NCI-H128 (cell line): ENCODE measurements around the gene C1orf21.

Experiments
- DNase-seq: peaks from one replicate; lab custom pipeline; 2025; ENCODE audit not compliant: unreplicated experiment; lab: John Stamatoyannopoulos, UW

Gene C1orf21

DNA sequence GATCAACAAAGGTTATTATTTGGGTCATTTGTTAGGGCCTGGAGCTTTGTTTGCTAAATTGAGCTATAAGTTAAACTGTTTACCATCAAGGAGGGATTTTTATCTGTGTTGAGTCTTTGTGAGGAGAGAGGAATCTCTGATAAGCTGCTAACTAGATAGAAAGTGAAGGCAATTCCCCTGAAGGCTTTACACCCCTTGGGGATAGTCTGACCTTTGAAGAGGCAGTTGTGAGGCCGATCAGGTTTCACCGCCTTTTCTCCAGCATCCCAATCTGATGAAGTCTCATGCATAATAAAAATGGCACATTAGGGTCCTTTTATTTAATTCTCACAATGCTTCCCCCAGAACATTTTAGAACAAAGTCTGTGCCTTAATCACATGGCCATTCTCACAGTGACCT lies 21.8 kb downstream of the C1orf21 start:
- no peak for DNase-seq

DNA sequence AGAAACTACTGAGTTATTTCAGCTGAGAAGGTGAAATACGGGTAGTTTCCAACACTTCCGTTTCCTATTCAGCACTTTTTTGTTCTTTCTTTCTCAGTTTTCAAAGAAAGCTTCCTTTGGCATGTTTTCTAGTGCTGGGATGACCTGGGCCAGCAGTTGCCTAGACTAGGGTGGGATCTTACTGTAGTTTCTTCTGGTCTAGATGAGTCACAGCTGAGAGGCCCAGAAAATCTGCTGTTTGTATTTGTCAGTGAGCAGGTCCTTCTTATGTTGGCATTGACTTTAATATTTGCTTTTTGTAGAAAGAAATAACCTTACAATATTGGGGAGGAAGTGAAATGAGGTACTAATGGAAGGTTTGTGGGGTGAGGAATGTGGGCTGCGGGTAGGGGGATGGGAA lies 22.2 kb downstream of the C1orf21 start:
- no peak for DNase-seq

DNA sequence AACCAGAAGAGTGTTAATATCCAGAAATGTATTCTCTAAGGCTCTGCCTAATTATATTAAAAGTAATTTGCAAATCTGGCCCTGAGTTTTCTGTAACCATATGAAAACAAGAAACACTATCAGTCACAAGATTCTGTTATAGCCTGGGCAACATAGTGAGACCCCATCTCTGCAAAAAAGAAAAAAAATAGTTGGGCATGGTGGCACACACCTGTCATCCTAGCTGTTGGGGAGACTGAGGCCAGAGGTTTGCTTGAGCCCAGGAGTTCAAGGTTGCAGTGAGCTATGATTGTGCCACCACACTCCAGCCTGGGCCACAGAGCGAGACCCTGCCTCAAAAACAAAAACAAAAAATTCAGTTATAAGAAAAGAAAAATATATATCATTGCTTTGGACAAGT lies 25.6 kb downstream of the C1orf21 start:
- DNase-seq: no peak

DNA sequence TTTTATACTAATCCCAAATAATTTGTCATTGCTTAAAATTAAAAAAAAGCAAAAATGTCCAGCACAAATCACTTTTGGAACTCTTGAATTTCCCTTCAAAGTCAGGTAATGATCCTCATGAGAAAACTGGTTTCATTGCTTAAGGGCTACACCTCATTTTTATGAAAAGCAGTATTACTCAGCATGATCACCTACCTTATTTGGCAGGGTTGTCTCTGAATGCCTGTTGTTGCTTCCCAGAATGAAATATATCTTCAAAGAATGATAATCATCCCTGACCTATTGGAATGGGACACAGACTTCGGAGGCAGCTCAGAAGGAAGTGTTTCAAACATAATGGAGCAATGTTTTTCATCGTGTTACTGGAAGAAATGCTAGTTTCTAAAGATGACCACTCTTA lies 29.7 kb downstream of the C1orf21 start:
- no peak for DNase-seq

DNA sequence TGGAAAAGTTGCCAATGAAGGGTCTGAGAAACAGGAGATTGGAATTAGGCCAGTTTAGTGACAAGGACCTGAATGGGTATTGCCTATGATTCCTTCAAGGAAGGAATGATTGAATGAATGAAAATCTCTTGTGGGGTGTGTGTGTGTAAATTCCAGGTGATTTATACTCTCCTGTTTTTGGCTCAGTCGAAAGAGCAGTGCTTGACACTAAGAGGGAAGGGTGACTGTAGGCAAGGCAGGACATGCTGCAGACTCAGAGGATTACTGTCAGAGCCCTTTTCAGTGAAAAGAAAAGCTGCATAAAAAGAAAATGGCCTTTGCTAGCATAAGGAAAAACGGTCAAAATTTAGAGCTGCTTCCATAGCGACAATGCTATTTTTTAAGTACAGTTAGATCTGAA lies 30.1 kb downstream of the C1orf21 start:
- DNase-seq: no peak

DNA sequence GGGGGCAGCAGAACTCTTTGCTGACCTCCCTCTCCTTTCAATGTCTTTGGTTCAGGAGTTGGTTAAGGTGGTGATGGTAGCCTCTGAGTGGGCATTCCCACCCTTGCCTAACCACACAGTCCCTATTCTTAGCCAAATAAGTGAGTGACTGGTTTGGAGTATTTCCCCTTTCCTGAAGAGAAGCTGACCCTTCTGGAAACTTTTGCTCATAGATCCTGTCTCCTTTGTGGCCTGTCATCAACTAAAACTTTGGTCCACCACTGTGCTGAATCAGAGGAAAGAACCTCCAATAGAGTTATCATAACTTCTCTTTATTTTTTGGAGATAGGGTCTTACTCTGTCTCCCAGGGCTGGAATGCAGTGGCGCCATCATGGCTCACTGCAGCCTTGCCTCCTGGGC lies 31.1 kb downstream of the C1orf21 start:
- no peak for DNase-seq

DNA sequence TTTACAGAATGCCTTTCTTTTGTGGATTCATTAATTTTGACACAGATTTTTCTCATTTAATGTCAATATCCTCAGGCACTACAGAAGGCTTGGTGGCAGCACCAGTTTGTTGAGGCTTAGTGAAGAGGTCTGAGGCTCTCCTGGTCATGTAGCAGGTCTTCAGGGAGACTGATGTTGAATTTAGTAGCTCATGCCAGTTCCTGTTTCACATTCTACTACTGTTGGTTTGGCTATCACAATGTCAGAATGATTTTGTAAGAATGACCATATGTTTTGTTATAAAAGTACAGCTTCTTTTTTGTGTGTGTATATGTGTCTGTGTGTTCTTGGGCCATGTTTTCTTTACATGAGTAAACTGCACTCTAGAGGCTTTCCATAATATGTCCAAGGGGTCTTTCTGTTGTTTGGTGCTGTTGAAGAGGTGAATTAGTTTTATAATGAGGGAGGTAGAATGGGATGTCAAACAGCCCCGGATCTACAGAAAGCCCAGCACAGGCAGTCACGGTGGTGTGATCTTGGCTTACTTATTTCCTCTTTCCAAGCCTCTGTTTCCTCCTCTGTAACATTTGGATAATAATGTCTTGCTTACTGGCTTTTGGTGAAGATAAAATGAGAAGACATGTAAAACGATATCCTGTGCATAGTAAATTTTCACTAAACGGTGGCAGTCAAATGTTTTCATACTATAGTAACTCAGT lies 32.0 kb downstream of the C1orf21 start:
- no peak for DNase-seq

DNA sequence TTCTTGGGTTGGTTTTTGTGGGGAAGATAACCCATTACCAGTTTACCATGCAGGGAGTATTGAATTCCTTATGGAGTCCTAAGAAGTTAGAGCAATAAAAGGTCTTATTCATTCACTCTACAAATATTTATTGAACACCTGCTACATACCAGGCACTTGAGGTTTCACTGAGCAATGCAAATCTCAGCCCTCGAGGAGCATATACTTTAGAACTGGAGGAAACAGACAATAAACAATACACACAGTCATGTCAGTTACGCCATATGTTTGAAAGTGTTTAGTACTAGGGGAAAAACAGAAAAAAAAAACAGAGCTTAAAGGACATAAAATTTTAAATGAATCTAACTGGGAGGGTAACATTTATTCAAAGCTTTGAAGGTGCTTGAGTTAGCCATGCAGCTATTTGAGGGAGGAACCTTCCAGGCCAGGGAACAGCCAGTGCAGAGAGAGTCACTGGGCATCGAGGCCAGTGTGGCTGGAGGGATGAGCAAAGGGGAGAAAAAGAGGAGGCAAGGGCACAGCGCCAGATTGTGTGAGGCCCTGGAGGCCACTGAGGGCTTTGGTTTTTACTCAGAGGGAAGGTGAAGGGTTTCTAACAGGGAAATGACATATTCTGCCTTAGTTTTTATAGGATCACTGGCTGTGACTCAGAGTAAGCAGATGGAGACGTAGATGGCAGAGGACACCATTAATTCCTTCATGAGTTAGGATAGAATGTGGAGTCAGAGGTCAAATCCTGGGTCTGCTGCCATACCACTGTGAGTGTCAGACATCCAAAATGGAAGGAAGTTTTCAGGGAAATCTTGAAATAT lies 32.7 kb downstream of the C1orf21 start:
- no peak for DNase-seq

DNA sequence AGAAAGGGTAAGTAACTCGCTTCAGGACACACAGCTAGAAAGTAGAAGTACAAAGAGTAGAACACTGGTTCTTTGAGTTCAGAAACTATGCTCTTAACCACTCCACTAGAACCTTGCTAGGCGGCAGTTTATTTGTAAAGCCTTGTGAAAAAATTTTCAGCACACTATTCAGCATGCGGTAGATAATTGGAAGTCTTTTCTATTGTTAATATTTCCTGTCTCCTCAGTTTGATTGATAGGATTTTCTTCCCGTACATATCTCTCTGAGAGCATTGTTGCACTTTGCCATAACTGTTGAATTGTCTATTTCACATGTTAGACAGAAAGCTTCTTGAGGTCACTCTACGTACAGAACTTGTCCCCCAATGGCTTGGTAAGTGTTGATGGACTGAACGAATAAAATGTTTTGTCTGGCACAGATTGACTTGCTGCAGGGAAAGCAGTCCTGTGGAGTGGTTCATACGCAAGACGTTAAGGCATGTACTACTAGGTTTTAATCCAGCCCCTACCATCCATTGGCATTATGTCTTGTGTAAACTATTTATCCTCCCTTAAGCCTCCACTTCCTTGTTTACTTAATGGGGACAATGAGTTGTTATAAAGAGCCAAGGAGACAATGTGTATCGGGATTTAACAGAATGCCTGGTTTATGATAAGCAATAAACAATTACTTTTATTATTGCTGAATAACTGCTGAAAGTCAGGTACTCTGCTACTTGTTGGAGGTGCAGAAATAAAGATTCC lies 35.8 kb downstream of the C1orf21 start:
- no peak for DNase-seq

DNA sequence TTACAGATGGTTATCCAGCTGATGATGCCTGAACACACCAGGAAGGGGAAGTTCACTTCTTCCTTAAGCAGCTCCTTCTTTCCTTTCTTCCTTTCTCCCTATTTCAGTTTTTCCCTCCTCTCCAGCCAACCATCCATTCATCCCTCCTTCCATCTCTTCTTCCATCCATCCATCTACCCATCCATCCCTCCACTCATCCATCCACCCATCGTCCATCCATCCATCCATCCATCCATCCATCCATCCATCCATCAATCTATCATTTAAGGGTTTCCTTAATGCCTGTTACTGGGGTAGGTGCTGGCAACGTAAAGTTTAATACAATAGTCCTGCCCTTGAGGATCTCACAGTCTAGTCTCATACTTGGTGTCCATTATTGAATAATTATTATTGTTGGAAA lies 36.8 kb downstream of the C1orf21 start:
- no peak for DNase-seq

DNA sequence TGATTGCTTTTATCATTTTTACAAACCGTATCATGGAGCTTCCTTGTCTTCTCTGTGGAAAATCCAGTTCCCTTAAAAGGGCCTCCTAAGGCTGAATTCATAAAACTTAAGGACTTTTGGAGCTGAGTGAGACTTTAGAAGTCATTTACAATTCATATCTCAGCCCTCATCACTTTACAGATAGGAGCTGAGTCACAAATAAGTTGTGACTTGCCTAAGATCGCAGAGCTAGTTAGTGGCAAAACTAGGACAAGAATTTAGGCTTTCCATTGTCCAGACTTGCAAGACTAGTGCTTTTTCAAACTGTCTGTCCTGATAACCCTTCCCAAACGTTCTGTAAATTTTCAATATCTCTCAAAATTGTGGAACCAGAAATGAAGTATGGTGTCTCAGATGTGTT lies 37.3 kb downstream of the C1orf21 start:
- no peak for DNase-seq

DNA sequence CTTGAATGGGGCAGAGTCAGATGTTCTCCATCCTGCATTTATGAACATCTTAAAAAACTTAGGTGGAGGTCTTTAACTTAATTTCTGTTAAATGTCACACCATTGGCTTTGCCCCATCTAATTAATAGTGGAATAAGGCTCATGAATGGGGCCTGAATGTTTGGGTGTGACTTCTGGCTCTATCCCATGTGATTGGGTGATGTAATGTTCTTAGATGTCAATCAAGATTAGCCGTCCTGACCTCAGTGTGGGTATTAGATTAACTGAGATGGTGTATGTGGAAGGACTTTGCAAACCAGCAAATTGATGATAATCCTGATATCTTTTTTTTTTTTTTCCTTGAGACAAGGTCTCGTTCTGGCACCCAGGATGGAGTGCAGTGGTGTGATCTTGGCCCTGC lies 38.1 kb downstream of the C1orf21 start:
- no peak for DNase-seq

DNA sequence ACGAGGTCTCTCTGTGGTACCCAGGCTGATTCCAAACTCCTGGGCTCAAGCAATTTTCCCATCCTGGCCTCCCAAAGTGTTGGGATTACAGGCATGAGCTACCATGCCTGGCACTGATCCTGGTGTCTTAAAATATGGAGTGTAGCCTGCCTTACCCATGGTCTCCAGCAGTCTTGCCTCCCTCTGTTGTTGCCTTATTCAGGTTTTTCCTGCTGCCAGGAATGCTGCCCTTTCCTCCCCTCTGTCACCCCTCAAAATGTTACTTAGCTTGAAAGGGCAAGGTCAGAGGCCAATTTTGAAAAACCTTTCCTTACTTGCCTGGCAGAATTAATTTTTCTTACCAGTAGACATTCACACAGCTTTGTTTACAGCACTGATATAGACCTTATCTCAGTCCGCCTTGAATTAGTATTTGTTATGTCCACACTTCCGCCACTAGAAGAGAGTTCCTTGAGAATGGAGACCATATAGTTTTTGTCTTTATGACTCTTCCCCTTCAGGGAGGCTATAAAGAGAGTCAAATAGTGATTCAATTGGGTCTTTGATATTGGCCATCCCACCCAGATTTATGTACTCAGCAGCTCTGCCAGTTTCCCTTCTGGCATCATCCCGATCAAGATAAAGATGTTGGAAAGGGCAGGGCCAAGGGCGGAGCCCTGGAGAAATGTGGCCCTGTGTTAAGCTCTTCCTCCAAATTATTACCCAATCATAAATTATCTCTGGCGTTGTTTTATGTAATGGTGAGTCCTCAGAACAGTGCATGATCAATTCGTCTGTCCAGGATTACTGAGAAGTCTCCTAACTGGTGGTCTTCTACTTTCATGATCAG lies 38.8 kb downstream of the C1orf21 start:
- no peak for DNase-seq

DNA sequence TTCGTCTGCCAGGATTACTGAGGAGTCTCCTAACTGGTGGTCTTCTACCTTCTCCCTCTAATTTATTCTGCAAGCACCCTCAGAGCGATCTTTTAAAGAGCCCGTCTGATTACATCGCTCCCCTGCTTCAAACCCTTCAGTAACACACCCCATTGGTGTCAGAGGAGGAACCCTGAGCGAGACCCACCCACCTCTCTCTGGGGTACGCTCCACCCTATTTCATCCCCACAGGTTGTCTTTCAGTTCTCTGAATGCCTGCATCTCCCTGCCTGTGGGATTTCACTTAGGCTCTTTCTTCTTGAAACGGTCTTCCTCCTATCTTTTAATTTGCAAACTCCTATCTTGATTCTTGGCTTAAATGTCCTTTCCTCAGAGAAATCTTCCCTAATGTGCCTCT lies 39.4 kb downstream of the C1orf21 start:
- DNase-seq: no peak

DNA sequence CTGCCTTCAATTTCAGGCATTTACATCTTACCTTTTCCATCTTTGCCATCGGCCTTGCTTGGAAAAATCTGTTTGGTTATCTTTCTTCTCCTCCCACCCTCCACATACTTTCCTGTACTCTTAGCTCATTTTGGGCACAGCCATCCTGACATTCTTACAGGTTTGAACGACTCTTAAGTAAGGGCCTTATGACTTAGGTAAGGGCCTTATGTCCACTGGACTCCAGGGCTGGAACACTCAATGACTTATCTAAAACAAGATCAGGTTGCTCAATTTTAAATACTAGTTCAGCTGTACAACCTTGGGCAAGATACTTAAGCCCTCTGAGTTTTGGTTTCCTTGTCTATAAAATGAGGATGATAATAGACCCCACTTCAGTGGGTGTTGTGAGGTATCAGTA lies 40.9 kb downstream of the C1orf21 start:
- no peak for DNase-seq

DNA sequence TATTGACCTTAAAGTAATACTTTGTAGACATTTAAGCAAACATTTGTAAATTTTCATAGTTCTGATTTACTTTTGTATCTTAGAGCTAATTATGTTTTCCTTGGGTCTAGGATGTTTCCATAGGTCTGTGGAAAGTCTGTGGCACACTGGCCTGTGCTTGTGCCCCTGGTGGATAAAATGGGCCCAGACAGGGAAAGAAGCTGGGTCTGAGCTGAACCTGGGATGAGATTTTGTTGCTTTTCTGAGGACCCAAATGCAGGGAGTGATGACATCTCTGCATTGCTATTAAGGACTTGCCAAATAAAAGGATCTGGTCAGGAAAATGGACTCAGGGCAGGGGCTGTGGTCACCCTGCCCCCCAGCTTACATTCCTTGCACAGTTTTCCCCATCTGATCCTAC lies 41.8 kb downstream of the C1orf21 start:
- no peak for DNase-seq

DNA sequence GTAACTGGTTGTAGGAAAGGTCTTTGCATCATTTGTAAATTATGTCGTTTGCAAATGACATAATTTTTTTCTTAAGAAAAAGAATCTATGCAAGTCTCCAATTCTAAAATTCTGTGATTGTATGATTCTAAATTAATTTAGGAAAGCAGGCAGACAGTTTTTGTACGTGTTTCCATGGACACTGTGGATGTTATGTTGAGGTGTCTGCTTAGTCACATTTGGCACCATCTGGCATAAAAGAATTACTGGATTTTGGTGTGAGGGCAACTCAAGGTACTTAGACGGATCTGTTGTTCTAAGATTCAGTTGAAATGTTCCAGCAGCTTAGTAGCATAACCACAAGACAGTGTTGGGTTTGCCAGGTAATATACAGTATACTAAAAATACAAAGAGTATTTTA lies 42.5 kb downstream of the C1orf21 start:
- no peak for DNase-seq

DNA sequence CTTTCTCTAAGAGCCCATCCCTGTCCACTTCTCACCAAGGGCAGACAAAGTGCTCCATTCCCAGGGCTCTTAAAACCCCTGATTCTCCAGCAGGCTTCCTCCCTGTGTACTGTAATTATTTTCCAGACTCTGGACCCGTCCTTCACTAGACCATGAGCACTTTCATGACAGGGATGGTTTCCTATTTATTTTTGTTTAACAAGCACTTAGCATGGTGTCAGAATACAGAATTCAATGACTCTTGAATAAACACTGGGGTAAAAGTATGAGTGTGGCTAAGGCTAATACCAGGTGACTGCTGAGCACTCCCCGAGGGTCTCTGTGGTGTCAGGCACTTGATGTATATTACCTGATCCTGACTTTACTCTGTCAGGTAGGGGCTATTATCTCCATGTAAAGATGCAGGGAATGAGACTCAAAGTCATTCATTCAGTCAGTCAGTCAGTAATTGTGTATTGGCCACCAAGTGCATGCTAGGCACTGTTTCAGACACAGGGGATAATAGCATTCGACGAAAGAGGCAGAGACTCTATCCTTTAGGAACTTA lies 47.2 kb downstream of the C1orf21 start:
- DNase-seq: peak; percentile 85

DNA sequence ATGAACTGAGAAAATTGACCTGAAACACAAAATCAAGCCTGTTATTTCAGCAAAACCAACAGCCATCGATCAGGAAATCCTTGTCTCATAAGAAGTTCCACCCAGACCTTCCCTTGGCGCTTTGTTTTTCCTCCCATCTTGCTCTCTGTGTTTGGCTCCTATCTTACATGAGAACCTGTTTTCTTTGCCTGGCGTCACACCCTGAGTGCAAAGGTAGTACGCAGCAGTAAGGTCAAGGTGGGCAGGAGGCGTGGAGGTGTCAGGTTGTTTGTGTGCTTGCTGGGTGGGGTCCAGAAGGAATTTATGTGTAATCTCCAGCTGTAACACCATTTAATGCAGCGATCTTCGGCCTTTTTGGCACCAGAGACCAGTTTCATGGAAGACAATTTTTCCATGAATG lies 50.5 kb downstream of the C1orf21 start:
- no peak for DNase-seq

DNA sequence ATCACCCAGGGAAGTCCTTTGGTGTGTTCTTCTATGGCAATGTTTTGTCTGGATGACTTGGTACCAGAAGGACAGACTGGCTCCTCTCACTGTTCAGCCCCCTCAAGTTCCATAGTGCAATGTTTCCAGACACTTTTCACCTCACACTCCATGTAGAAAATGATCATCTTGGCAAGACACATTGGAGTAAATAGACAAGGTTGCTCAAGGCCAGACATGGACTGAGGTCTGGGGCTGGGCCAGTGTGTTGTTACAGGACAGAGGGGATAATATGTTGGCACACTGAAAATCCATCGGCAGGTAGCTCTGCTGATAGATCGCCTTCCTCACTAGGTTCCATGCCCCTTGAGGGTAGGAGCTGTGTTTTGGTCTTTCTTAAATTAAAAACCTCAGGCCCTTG lies 51.5 kb downstream of the C1orf21 start:
- no peak for DNase-seq

DNA sequence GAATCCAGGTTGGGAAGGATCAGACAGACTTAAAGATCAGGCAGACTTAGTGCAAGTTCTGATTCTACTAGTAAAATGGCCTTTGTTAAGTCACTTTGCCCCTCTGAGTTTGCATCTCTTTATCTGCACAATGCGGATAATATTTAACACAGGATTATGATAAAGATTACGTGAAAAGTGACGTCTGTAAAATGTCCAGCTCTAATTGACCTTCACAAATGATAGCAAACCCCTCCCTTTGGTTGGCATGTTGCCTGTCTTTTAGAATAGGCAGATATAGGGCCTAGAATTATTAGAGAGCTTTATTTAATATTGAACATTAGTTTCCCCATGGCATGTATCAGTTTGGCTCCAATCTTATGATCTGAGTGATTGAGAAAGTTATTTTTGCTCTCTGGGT lies 55.4 kb downstream of the C1orf21 start:
- DNase-seq: no peak
